Measurements from ENCODE around the gene FMC1.
"Not testable (repeated sequence)": the region's sequence is repeated elsewhere in the genome, so short reads cannot be mapped to it uniquely, and the experiment has no call there.

The FMC1 gene

DNA sequence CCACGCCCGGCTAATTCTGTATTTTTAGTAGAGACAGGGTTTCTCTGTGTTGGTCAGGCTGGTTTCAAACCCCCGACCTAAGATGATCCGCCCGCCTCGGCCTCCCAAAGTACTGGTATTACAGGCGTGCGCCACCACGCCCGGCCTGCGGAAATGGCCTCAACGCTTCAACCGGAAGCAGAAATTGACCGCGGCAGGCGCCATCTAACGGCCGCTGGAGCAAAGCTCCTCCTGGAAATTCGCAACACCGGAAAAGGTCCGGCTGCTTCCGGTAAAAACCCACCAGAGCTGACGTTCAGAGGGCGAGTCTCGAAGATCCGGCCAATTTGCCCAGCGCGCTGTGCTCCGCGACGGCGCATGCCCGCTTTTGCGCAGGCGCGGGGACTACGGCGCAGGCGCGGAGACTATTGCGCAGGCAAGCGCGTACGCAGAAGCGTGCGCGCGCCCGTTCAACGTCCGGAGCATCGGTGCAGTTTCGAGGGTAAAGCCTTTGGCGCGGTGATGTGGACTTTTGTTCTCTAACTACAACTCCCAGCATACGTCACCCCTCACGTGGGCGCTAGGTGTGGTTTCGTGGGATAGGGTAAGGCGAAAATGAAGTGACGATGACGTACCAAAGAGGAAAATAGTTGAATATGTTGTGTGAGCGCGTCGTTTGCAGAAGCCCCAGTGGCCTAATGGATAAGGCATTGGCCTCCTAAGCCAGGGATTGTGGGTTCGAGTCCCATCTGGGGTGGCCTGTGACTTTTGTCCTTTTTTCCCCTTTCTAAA, 915 bp upstream of the FMC1 start:
- Histone ChIP-seq H3K27ac (ENCODE audit: low read depth, low read length, severe bottlenecking) (peak overlapping the region; percentile 97), H3K9me3 (ENCODE audit: control insufficient read depth, low read length) (peaks cover 13% of the 10 kb centered on the region), H3K4me3 (ENCODE audit: extremely low read depth, insufficient read depth, low read length, poor library complexity, severe bottlenecking) (peak overlapping the region; percentile 95), H3K36me3 (ENCODE audit: control insufficient read depth, insufficient read depth, low read length) (peaks cover 7% of the 10 kb centered on the region), H3K4me1 (ENCODE audit: control insufficient read depth, insufficient read depth, low read length, poor library complexity, severe bottlenecking) (no peaks in the 10 kb centered on the region)
- WGBS, 2 experiments (ENCODE audit: insufficient coverage in 2 of 2), result 3 to 5% methylated on average over 54 to 59 of the region's 66 CpGs

DNA sequence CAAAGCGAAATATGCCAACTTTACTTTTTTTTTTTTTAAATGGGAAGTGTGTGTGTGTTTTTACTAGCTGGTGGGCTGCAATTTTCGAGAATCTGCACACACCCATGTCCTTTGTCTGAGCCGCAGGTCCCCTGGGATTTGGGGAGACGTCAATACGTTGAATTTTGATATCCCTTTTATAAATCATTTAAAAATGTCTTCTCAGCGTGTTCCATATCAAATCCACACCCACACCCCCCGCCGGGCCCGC, 404 bp upstream of the FMC1 start:
- Histone ChIP-seq H3K4me3 (ENCODE audit: extremely low read depth, insufficient read depth, low read length, poor library complexity, severe bottlenecking) (peak overlapping the region; percentile 95), H3K27ac (ENCODE audit: low read depth, low read length, severe bottlenecking) (peak overlapping the region; percentile 97), H3K4me1 (ENCODE audit: control insufficient read depth, insufficient read depth, low read length, poor library complexity, severe bottlenecking) (no peaks in the 10 kb centered on the region), H3K9me3 (ENCODE audit: control insufficient read depth, low read length) (peaks cover 13% of the 10 kb centered on the region), H3K36me3 (ENCODE audit: control insufficient read depth, insufficient read depth, low read length) (peaks cover 11% of the 10 kb centered on the region)
- WGBS, 2 experiments (ENCODE audit: insufficient coverage in 2 of 2), result 0% methylated on average over 3 of the region's 9 CpGs; no CpG with 5 or more reads in 1 of the 2 experiments

DNA sequence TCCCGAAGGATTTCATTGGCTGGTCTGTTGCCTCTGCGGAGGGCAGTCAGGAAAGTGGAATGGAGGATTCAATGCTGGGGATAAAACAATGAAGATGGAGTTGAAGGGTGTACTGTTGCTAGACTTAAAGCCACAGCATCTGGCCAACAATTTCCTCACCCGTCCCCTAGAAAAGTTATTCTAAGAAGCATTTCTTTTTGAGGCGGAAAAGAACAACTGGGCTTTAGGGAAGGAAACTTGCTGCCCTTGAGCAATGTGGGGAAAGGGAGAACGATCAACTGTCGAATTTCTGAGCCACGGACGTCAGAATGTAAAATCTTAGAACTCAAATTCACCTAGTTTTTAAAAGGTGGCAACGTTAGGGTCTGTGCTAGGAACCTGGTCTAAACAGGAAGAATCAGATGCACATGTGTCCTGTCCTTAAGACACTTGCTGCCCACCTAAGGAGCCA, 664 bp downstream of the FMC1 start:
- Histone ChIP-seq H3K4me3 (ENCODE audit: extremely low read depth, insufficient read depth, low read length, poor library complexity, severe bottlenecking) (peak overlapping the region; percentile 95), H3K9me3 (ENCODE audit: control insufficient read depth, low read length) (peaks cover 13% of the 10 kb centered on the region), H3K36me3 (ENCODE audit: control insufficient read depth, insufficient read depth, low read length) (peaks cover 18% of the 10 kb centered on the region), H3K27ac (ENCODE audit: low read depth, low read length, severe bottlenecking) (peak overlapping the region; percentile 97), H3K4me1 (ENCODE audit: control insufficient read depth, insufficient read depth, low read length, poor library complexity, severe bottlenecking) (no peaks in the 10 kb centered on the region)
- 2 to 13% methylated on average over 4 to 8 of the region's 9 CpGs for WGBS, 2 experiments (ENCODE audit: insufficient coverage in 2 of 2)

DNA sequence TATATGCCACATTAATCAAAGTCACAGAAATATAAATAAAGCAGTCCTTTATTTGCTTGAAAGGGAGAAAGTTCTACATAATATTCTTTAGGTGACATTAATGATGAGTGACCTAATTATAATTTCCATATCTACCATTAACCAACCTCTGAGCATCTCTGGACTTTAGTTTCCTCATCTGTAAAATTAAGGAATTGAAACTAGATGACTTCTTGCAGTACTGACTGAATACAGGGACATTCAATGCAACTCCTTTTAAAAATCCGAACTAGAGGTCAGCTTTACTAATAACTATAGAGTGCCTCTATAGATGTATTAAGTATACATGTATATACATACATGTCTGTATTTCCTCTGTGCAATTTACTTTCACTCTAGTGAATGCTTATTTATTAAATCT, 3.9 kb downstream of the FMC1 start:
- WGBS, 2 experiments (ENCODE audit: insufficient coverage in 2 of 2), result no CpG with 5 or more reads among the region's 1 CpG
- Histone ChIP-seq H3K36me3 (ENCODE audit: control insufficient read depth, insufficient read depth, low read length) (peaks cover 31% of the 10 kb centered on the region), H3K4me3 (ENCODE audit: extremely low read depth, insufficient read depth, low read length, poor library complexity, severe bottlenecking) (no peak overlapping the region), H3K4me1 (ENCODE audit: control insufficient read depth, insufficient read depth, low read length, poor library complexity, severe bottlenecking) (no peaks in the 10 kb centered on the region), H3K9me3 (ENCODE audit: control insufficient read depth, low read length) (no peaks in the 10 kb centered on the region), H3K27ac (ENCODE audit: low read depth, low read length, severe bottlenecking) (no peak overlapping the region)

DNA sequence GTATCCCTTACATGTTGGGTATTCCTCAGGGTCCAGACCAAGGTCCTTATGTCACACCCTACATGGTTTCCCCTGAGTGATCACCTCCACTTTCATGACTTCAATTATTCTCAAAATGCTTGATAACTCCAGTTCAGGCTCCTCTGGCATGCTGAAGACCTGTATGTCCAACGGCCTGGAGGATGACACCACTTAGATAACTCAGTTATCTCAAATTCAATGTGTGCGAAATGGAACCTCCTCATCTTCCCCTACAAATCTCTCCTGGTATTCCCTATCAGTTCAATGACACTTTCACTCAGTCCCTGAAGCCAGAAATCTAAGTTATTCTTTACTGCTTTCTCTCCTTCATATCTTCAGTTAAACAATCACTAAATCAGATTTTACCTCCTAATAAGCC, 9.9 kb downstream of the FMC1 start:
- H3K9me3 ChIP-seq (ENCODE audit: control insufficient read depth, low read length), result no peaks in the 10 kb centered on the region
- peaks cover 31% of the 10 kb centered on the region for H3K36me3 ChIP-seq (ENCODE audit: control insufficient read depth, insufficient read depth, low read length)
- no peaks in the 10 kb centered on the region for H3K4me1 ChIP-seq (ENCODE audit: control insufficient read depth, insufficient read depth, low read length, poor library complexity, severe bottlenecking)
- 94 to 96% methylated on average over 2 of the region's 2 CpGs for WGBS, 2 experiments (ENCODE audit: insufficient coverage in 2 of 2)
- H3K4me3 ChIP-seq (ENCODE audit: extremely low read depth, insufficient read depth, low read length, poor library complexity, severe bottlenecking), result no peak overlapping the region
- H3K27ac ChIP-seq (ENCODE audit: low read depth, low read length, severe bottlenecking), result no peak overlapping the region

DNA sequence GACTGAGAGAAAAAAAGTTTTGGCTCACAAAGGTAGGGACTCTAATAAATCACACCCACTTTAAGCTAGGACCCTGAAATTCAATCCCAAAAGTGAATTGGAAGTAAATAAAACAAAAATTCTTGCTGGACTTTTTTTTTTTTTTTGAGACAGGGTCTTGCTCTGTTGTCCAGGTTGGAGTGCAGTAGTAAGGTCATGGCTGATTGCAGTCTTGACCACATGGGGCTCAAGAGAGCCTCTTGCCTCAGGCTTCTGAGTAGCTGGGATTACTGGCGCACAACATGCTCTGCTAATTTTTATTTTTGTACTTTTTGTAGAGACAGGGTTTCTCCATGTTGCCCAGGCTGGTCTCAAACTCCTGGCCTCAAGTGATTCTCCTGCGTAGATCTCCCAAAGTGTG, 13.6 kb downstream of the FMC1 start:
- H3K4me1 ChIP-seq (ENCODE audit: control insufficient read depth, insufficient read depth, low read length, poor library complexity, severe bottlenecking), result no peaks in the 10 kb centered on the region
- H3K36me3 ChIP-seq (ENCODE audit: control insufficient read depth, insufficient read depth, low read length), result peaks cover 11% of the 10 kb centered on the region
- H3K4me3 ChIP-seq (ENCODE audit: extremely low read depth, insufficient read depth, low read length, poor library complexity, severe bottlenecking), result no peak overlapping the region
- 94 to 100% methylated on average over 1 to 2 of the region's 2 CpGs for WGBS, 2 experiments (ENCODE audit: insufficient coverage in 2 of 2)
- no peak overlapping the region for H3K27ac ChIP-seq (ENCODE audit: low read depth, low read length, severe bottlenecking)
- no peaks in the 10 kb centered on the region for H3K9me3 ChIP-seq (ENCODE audit: control insufficient read depth, low read length)

DNA sequence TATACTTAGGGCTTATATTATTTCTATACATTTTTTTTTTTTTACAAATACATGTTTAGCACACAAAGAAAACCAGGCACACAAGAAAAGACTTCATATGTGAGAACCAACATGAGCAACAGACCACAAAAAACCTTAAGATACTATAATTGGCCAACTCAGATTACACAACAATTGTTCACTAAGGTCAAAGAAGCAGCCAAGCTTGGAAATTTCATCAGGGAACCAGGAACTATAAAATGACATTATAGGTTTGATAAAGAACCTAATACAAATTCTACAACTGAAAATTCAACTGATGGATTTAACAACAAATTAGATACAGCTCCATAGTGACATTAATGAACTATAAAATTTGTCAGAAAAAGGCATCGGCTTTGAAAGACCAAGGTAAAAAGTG, 14.2 kb downstream of the FMC1 start:
- H3K9me3 ChIP-seq (ENCODE audit: control insufficient read depth, low read length), result no peaks in the 10 kb centered on the region
- no peaks in the 10 kb centered on the region for H3K4me1 ChIP-seq (ENCODE audit: control insufficient read depth, insufficient read depth, low read length, poor library complexity, severe bottlenecking)
- WGBS, 2 experiments (ENCODE audit: insufficient coverage in 2 of 2), result 83% methylated on average over 1 of the region's 1 CpG; no CpG with 5 or more reads in 1 of the 2 experiments
- H3K4me3 ChIP-seq (ENCODE audit: extremely low read depth, insufficient read depth, low read length, poor library complexity, severe bottlenecking), result no peak overlapping the region
- peaks cover 11% of the 10 kb centered on the region for H3K36me3 ChIP-seq (ENCODE audit: control insufficient read depth, insufficient read depth, low read length)
- no peak overlapping the region for H3K27ac ChIP-seq (ENCODE audit: low read depth, low read length, severe bottlenecking)

DNA sequence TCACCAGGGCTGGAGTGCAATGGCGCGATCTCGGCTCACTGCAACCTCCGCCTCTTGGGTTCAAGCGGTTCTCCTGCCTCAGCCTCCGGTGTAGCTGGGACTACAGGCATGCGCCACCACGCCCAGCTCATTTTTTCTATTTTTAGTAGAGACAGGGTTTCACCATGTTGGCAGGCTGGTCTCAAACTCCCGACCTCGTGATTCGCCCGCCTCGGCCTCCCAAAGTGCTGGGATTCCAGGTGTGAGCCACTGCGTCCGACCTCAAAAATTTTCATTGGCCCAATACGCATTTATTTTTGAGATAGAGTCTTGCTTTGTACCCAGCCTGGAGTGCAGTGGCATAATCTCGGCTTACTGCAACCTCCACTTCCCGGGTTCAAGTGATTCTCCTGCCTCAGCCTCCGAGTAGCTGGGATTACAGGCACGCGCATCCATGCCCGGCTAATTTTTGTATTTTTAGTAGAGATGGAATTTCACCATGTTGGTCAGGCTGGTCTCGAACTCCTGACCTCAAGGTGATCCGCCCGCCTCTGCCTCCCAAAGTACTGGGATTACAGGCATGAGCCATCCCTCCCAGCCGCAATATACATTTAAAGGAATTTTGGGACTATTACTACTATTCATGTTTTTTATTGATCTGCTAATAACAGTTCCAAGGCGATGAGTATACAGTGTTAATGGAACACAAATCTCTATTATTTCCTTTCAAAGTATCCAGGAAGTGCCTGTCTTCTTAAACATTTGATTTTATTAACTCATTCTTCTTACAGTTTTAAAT, 16.8 kb downstream of the FMC1 start:
- not testable (repeated sequence) for H3K9me3 ChIP-seq (ENCODE audit: control insufficient read depth, low read length); H3K36me3 ChIP-seq (ENCODE audit: control insufficient read depth, insufficient read depth, low read length)
- WGBS, 2 experiments (ENCODE audit: insufficient coverage in 2 of 2), result 96 to 100% methylated on average over 19 to 20 of the region's 27 CpGs
- Histone ChIP-seq H3K4me3 (ENCODE audit: extremely low read depth, insufficient read depth, low read length, poor library complexity, severe bottlenecking) (peak overlapping the region; percentile 85), H3K27ac (ENCODE audit: low read depth, low read length, severe bottlenecking) (peak overlapping the region; percentile 96), H3K4me1 (ENCODE audit: control insufficient read depth, insufficient read depth, low read length, poor library complexity, severe bottlenecking) (peaks cover 10% of the 10 kb centered on the region)

DNA sequence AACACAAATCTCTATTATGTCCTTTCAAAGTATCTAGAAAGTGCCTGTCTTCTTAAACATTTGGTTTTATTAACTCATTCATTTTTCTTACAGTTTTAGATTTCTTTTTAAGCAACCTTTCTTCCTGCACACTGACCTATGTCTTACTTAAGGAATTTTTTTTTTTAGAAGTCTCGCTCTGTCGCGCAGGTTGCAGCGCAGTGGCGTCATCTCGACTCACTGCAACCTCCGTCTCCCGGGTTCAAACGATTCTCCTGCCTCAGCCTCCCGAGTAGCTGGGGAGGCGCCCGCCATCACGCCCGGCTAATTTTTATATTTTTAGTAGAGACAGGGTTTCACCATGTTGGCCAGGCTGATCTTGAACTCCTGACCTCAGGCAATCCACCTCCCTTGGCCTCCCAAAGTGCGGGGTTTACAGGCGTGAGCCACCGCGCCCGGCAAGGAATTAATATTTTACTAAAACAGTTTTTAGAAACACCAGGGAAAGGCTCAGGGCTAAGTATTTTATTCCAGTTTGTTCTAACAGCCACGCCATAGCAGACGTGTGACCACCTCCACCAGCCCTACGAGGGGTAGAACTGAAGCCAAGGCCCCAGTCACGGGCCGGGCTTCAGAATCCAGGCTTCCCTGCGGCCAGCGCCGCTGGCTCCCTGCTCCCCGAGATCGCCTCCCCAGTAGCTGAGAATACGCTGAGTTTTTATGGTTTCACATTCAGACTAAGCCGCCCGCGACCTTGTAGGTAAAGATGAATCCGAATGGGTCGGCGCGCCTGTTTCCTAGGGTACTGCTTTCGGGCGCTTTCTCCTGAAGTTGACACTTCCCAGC, 17.6 kb downstream of the FMC1 start:
- 13 to 19% methylated on average over 30 of the region's 39 CpGs for WGBS, 2 experiments (ENCODE audit: insufficient coverage in 2 of 2)

DNA sequence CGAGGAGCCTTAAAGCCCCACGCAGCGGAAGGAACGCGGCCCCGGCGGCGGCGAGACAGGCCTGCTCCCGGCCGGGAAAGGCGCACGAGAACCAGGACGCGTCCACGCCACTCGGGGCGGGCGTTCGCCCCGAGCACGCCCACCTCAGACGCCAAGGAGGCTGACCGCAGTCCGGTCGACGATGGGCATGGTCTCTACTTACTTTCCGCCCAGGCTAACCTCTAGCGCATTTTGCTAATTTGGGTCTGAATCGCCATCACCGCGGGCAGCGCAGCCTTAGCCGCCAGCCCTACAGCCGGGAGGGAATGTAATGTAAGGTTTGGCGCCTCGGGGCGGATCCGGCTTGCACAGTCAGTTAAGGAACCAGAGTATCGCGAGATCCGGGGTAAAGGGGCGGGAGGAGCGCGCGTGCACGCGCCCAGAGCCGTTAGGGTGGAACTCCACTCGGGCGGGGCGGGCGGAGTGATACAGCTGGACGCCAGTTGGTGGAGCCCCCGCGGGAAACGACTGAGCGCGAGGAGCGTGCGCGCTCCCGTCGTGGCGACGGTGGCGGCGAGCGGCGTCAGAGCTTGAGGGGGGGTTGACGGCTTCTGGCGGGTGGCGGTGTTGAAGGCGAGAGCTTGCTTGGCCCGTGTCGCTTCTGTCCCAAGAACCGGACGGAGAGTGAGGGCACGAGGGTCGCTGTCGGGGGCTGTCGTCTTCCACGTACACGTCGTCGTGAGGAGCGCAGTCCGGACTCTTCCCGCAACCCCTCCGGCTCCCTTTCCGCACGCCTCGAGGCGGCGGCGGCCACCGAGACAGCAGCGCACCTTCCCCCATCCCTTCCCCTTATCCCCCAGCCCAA, 18.5 kb downstream of the FMC1 start, which contains the start of gene LUC7L2:
TSS of gene LUC7L2 (plus strand) at position 529 of the 844 bp plus-strand sequence. CDS start 368 bp downstream, outside the sequence.
- H3K36me3 ChIP-seq (ENCODE audit: control insufficient read depth, insufficient read depth, low read length), result peaks cover 18% of the 10 kb centered on the region
- H3K4me3 ChIP-seq (ENCODE audit: extremely low read depth, insufficient read depth, low read length, poor library complexity, severe bottlenecking), result peak within 1 kb of the TSS; percentile 85
- 0 to 1% methylated on average over 74 to 92 of the region's 98 CpGs for WGBS, 2 experiments (ENCODE audit: insufficient coverage in 2 of 2)
- no peaks in the 10 kb centered on the region for H3K9me3 ChIP-seq (ENCODE audit: control insufficient read depth, low read length)
- peak within 1 kb of the TSS; percentile 96 for H3K27ac ChIP-seq (ENCODE audit: low read depth, low read length, severe bottlenecking)
- H3K4me1 ChIP-seq (ENCODE audit: control insufficient read depth, insufficient read depth, low read length, poor library complexity, severe bottlenecking), result peaks cover 10% of the 10 kb centered on the region

More for the DNA sequence above, 17.6 kb downstream of the FMC1 start:
- Histone ChIP-seq H3K9me3 (ENCODE audit: control insufficient read depth, low read length) (no peaks in the 10 kb centered on the region), H3K4me1 (ENCODE audit: control insufficient read depth, insufficient read depth, low read length, poor library complexity, severe bottlenecking) (peaks cover 10% of the 10 kb centered on the region), H3K27ac (ENCODE audit: low read depth, low read length, severe bottlenecking) (peak overlapping the region; percentile 96), H3K4me3 (ENCODE audit: extremely low read depth, insufficient read depth, low read length, poor library complexity, severe bottlenecking) (peak overlapping the region; percentile 85), H3K36me3 (ENCODE audit: control insufficient read depth, insufficient read depth, low read length) (peaks cover 14% of the 10 kb centered on the region)
